Body of pancreas (tissue), 4 donors: ENCODE data around the gene VEZT.

Experiments
- POLR2A ChIP-seq, 3 donors: fragments of 450-650 bp; IDR thresholded peaks; one replicate each; pipeline ENCODE4 v1.6.1; 2016; ENCODE audit warnings: antibody characterized with exemption in 3 of 3, mild to moderate bottlenecking in 2 of 3
- TF ChIP-seq, protein P1 (sequence below), 7 experiments: fragments of 450-650 bp in 4 of 7; fragments of 200-600 bp in 3 of 7; sonication (generic) in 3 of 7; IDR thresholded peaks; one replicate each; pipeline ENCODE4 v1.5.1; 2016 to 2019; ENCODE audit warnings: antibody characterized with exemption in 7 of 7

GRCh38 chr12:95318071-95318545, 100.5 kb downstream of the VEZT start:
- TF ChIP-seq, protein P1, sequence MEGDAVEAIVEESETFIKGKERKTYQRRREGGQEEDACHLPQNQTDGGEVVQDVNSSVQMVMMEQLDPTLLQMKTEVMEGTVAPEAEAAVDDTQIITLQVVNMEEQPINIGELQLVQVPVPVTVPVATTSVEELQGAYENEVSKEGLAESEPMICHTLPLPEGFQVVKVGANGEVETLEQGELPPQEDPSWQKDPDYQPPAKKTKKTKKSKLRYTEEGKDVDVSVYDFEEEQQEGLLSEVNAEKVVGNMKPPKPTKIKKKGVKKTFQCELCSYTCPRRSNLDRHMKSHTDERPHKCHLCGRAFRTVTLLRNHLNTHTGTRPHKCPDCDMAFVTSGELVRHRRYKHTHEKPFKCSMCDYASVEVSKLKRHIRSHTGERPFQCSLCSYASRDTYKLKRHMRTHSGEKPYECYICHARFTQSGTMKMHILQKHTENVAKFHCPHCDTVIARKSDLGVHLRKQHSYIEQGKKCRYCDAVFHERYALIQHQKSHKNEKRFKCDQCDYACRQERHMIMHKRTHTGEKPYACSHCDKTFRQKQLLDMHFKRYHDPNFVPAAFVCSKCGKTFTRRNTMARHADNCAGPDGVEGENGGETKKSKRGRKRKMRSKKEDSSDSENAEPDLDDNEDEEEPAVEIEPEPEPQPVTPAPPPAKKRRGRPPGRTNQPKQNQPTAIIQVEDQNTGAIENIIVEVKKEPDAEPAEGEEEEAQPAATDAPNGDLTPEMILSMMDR (IDR thresholded peaks at IDR 0.05), result no peak
- no peak for TF ChIP-seq POLR2A (IDR thresholded peaks at IDR 0.05)
